NT2/D1 (cell line): Measurements from ENCODE around the gene BRINP1.

Source experiments
- SUZ12 ChIP-seq: IDR thresholded peaks from 2 replicates; pipeline ENCODE4 v1.6.1; 2011; ENCODE audit not compliant: insufficient read length, insufficient read depth; ENCODE audit errors: extremely low read depth
- YY1 ChIP-seq: IDR thresholded peaks from 2 replicates; pipeline ENCODE4 v1.6.1; 2011; ENCODE audit not compliant: insufficient read length, insufficient read depth
- ZNF274 ChIP-seq: IDR thresholded peaks from 2 replicates; pipeline ENCODE4 v1.6.1; 2011; ENCODE audit warnings: mild to moderate bottlenecking, low read depth, low read length

- TF ChIP-seq YY1 = no peak
- TF ChIP-seq ZNF274 = no peak
- TF ChIP-seq SUZ12 = no peak
Observed at GRCh38 chr9:119218293-119218692, 150.9 kb downstream of the BRINP1 start.
